Duodenal mucosa (tissue), 2 donors: ENCODE measurements around the gene SLC35B4.

ENCODE experiments used
- H3K27ac ChIP-seq: one replicate; pipeline ENCODE4 v1.7.0; 2013; ENCODE audit warnings: low read depth, low read length
- H3K27me3 ChIP-seq, 2 donors: one replicate each; pipeline ENCODE4 v1.7.0; 2013; ENCODE audit warnings: low read length in 2 of 2, control low read depth in 1 of 2; ENCODE audit not compliant: insufficient read depth in 2 of 2, control insufficient read depth in 1 of 2
- H3K36me3 ChIP-seq, 2 donors: one replicate each; pipeline ENCODE4 v1.7.0; 2013; ENCODE audit warnings: low read length in 2 of 2, control low read depth in 1 of 2; ENCODE audit not compliant: insufficient read depth in 2 of 2, control insufficient read depth in 1 of 2
- H3K4me1 ChIP-seq, 2 donors: one replicate each; pipeline ENCODE4 v1.7.0; 2013; ENCODE audit warnings: low read length in 2 of 2, control low read depth in 1 of 2; ENCODE audit not compliant: insufficient read depth in 2 of 2, control insufficient read depth in 1 of 2
- H3K4me3 ChIP-seq, 2 donors: one replicate each; pipeline ENCODE4 v1.7.0; 2013; ENCODE audit warnings: low read length in 2 of 2, low read depth in 1 of 2
- H3K9ac ChIP-seq, 2 donors: one replicate each; pipeline ENCODE4 v1.7.0; 2013; ENCODE audit warnings: low read length in 2 of 2, low read depth in 1 of 2
- H3K9me3 ChIP-seq, 2 donors: one replicate each; pipeline ENCODE4 v1.7.0; 2013; ENCODE audit warnings: low read length in 2 of 2, control low read depth in 1 of 2; ENCODE audit not compliant: control insufficient read depth in 1 of 2

Gene SLC35B4

GRCh38 chr7:134279898-134280297 is 36.8 kb downstream of the SLC35B4 start:
- no peak overlapping the region for H3K9ac ChIP-seq
- H3K27me3 ChIP-seq = peaks cover 0 to 5% of the 10 kb centered on the region in 2 donors
- H3K4me1 ChIP-seq = no peaks in the 10 kb centered on the region
- no peak overlapping the region for H3K27ac ChIP-seq
- no peaks in the 10 kb centered on the region for H3K9me3 ChIP-seq
- H3K4me3 ChIP-seq = no peak overlapping the region
- H3K36me3 ChIP-seq = no peaks in the 10 kb centered on the region

GRCh38 chr7:134279336-134279735 is 37.4 kb downstream of the SLC35B4 start:
- Histone ChIP-seq H3K4me3 (no peak overlapping the region), H3K4me1 (no peaks in the 10 kb centered on the region), H3K9me3 (no peaks in the 10 kb centered on the region), H3K27me3 (peaks cover 0 to 5% of the 10 kb centered on the region in 2 donors), H3K27ac (no peak overlapping the region), H3K36me3 (no peaks in the 10 kb centered on the region), H3K9ac (no peak overlapping the region)

GRCh38 chr7:134278502-134279153 is 38.1 kb downstream of the SLC35B4 start:
- H3K9ac ChIP-seq = no peak overlapping the region
- no peaks in the 10 kb centered on the region for H3K36me3 ChIP-seq
- no peaks in the 10 kb centered on the region for H3K9me3 ChIP-seq
- peaks cover 0 to 1% of the 10 kb centered on the region in 2 donors for H3K27me3 ChIP-seq
- no peak overlapping the region for H3K27ac ChIP-seq
- H3K4me1 ChIP-seq = no peaks in the 10 kb centered on the region
- no peak overlapping the region for H3K4me3 ChIP-seq

GRCh38 chr7:134276951-134277350 is 39.8 kb downstream of the SLC35B4 start:
- no peak overlapping the region for H3K27ac ChIP-seq
- H3K36me3 ChIP-seq = no peaks in the 10 kb centered on the region
- peaks cover 0 to 4% of the 10 kb centered on the region in 2 donors for H3K27me3 ChIP-seq
- no peak overlapping the region for H3K4me3 ChIP-seq
- no peaks in the 10 kb centered on the region for H3K9me3 ChIP-seq
- no peaks in the 10 kb centered on the region for H3K4me1 ChIP-seq
- H3K9ac ChIP-seq = no peak overlapping the region

GRCh38 chr7:134262322-134262721 is 54.4 kb downstream of the SLC35B4 start:
- Histone ChIP-seq H3K27me3 (no peaks in the 10 kb centered on the region), H3K36me3 (no peaks in the 10 kb centered on the region), H3K27ac (no peak overlapping the region), H3K9ac (no peak overlapping the region), H3K9me3 (no peaks in the 10 kb centered on the region), H3K4me3 (no peak overlapping the region), H3K4me1 (no peaks in the 10 kb centered on the region)

- Histone ChIP-seq H3K9me3 (no peaks in the 10 kb centered on the region), H3K4me1 (no peaks in the 10 kb centered on the region), H3K4me3 (no peak overlapping the region), H3K36me3 (no peaks in the 10 kb centered on the region), H3K27me3 (no peaks in the 10 kb centered on the region), H3K27ac (no peak overlapping the region), H3K9ac (no peak overlapping the region)
Measured at GRCh38 chr7:134255814-134256213, 60.9 kb downstream of the SLC35B4 start.

- no peaks in the 10 kb centered on the region for H3K36me3 ChIP-seq
- H3K4me3 ChIP-seq = no peak overlapping the region
- H3K27me3 ChIP-seq = no peaks in the 10 kb centered on the region
- H3K9ac ChIP-seq = no peak overlapping the region
- H3K27ac ChIP-seq = no peak overlapping the region
- H3K4me1 ChIP-seq = no peaks in the 10 kb centered on the region
- no peaks in the 10 kb centered on the region for H3K9me3 ChIP-seq
Measured at GRCh38 chr7:134254311-134254710, 62.4 kb downstream of the SLC35B4 start.

GRCh38 chr7:134248196-134248595 is 68.5 kb downstream of the SLC35B4 start:
- H3K4me3 ChIP-seq = no peak overlapping the region
- no peaks in the 10 kb centered on the region for H3K9me3 ChIP-seq
- H3K4me1 ChIP-seq = no peaks in the 10 kb centered on the region
- no peak overlapping the region for H3K27ac ChIP-seq
- H3K27me3 ChIP-seq = no peaks in the 10 kb centered on the region
- no peaks in the 10 kb centered on the region for H3K36me3 ChIP-seq
- no peak overlapping the region for H3K9ac ChIP-seq

- no peak overlapping the region for H3K9ac ChIP-seq
- no peak overlapping the region for H3K4me3 ChIP-seq
- no peaks in the 10 kb centered on the region for H3K9me3 ChIP-seq
- no peaks in the 10 kb centered on the region for H3K36me3 ChIP-seq
- H3K27me3 ChIP-seq = no peaks in the 10 kb centered on the region
- no peaks in the 10 kb centered on the region for H3K4me1 ChIP-seq
- no peak overlapping the region for H3K27ac ChIP-seq
Measured at GRCh38 chr7:134246761-134247160, 70.0 kb downstream of the SLC35B4 start.

GRCh38 chr7:134246347-134246746 is 70.4 kb downstream of the SLC35B4 start:
- no peak overlapping the region for H3K4me3 ChIP-seq
- H3K27ac ChIP-seq = no peak overlapping the region
- H3K9ac ChIP-seq = no peak overlapping the region
- H3K4me1 ChIP-seq = no peaks in the 10 kb centered on the region
- H3K9me3 ChIP-seq = no peaks in the 10 kb centered on the region
- H3K27me3 ChIP-seq = no peaks in the 10 kb centered on the region
- H3K36me3 ChIP-seq = no peaks in the 10 kb centered on the region

GRCh38 chr7:134245253-134245652 is 71.5 kb downstream of the SLC35B4 start:
- Histone ChIP-seq H3K4me1 (no peaks in the 10 kb centered on the region), H3K27me3 (no peaks in the 10 kb centered on the region), H3K9me3 (no peaks in the 10 kb centered on the region)

More at GRCh38 chr7:134245253-134245652, 71.5 kb downstream of the SLC35B4 start:
- H3K27ac ChIP-seq = no peak overlapping the region
- no peak overlapping the region for H3K9ac ChIP-seq
- no peaks in the 10 kb centered on the region for H3K36me3 ChIP-seq
- H3K4me3 ChIP-seq = no peak overlapping the region
